HFFc6 (cell line): ENCODE results near the gene BRF1. TPM values are rescaled to one million over a fixed set of nuclear protein-coding genes. Genes with fewer than 3 reads are reported as not detected.
"Not testable (repeated sequence)": the region's sequence is repeated elsewhere in the genome, so short reads cannot be mapped to it uniquely, and the experiment has no call there.

ENCODE experiments used
- DNase-seq: peaks from one replicate; pipeline ENCODE4 v3.0.0-alpha.2; 2018
- H3K27ac Mint-ChIP-seq: 2 replicates; pipeline ENCODE4 v1.8.0; 2020; ENCODE audit warnings: mild to moderate bottlenecking, mixed read lengths
- H3K27me3 Mint-ChIP-seq: 2 replicates; pipeline ENCODE4 v1.8.0; 2021; ENCODE audit warnings: mild to moderate bottlenecking, moderate library complexity, mixed read lengths; ENCODE audit not compliant: insufficient read depth
- H3K36me3 Mint-ChIP-seq: 2 replicates; pipeline ENCODE4 v1.8.0; 2021; ENCODE audit warnings: low read depth, mixed read lengths
- H3K4me1 Mint-ChIP-seq: 2 replicates; pipeline ENCODE4 v1.8.0; 2020; ENCODE audit warnings: low read depth, mixed read lengths
- H3K4me3 Mint-ChIP-seq: 2 replicates; pipeline ENCODE4 v1.8.0; 2020; ENCODE audit warnings: mild to moderate bottlenecking, moderate library complexity, mixed read lengths
- H3K9me3 Mint-ChIP-seq: 2 replicates; pipeline ENCODE4 v1.8.0; 2020; ENCODE audit warnings: mild to moderate bottlenecking, mixed read lengths
- CTCF ChIP-seq: fragments of 200-600 bp; sonication (generic); IDR thresholded peaks from 2 replicates; pipeline ENCODE4 v1.5.0; 2021; ENCODE audit warnings: antibody characterized with exemption, mild to moderate bottlenecking
- total RNA-seq, 6 experiments: library from RNA; stranded (reverse); fragmentation: NEBNext Ultra II Directional; extraction: Animal tissue kit (Norgen Biotek cat#: 25700); gene quantifications; 2 replicates in 1 of 6; 3 replicates in 5 of 6; pipeline ENCODE4 v1.2.3, GENCODE V29; 2021

BRF1 gene
- total RNA-seq, 6 experiments from 2014 or later: 20.1 to 25.8 (median 21.8) TPM

- H3K27ac Mint-ChIP-seq: peak overlapping the region; percentile 72
- no peak overlapping the region for H3K4me3 Mint-ChIP-seq
These were observed 6.6 kb downstream of the BRF1 start for GRCh38 chr14:105294142-105294597.

GRCh38 chr14:105292826-105293711 lies 7.7 kb downstream of the BRF1 start:
- H3K4me3 Mint-ChIP-seq: no peak overlapping the region
- H3K27ac Mint-ChIP-seq: no peak overlapping the region
- H3K4me1 Mint-ChIP-seq: peaks cover 8% of the 10 kb centered on the region
- DNase-seq: no peak
- no peaks in the 10 kb centered on the region for H3K36me3 Mint-ChIP-seq
- no peak for TF ChIP-seq CTCF
- H3K27me3 Mint-ChIP-seq: no peaks in the 10 kb centered on the region; the same call in 1 of the 2 replicates
- H3K9me3 Mint-ChIP-seq: no peaks in the 10 kb centered on the region

More at GRCh38 chr14:105294142-105294597, 6.6 kb downstream of the BRF1 start:
- TF ChIP-seq CTCF: no peak
- H3K27me3 Mint-ChIP-seq: no peaks in the 10 kb centered on the region; the same call in 1 of the 2 replicates
- DNase-seq: peak; percentile 36
- H3K4me1 Mint-ChIP-seq: peaks cover 12% of the 10 kb centered on the region
- no peaks in the 10 kb centered on the region for H3K36me3 Mint-ChIP-seq
- H3K9me3 Mint-ChIP-seq: no peaks in the 10 kb centered on the region

GRCh38 chr14:105290621-105291346 lies 10.0 kb downstream of the BRF1 start:
- no peaks in the 10 kb centered on the region for H3K9me3 Mint-ChIP-seq
- no peak; the same call in 1 of the 2 replicates for TF ChIP-seq CTCF
- peaks cover 7% of the 10 kb centered on the region for H3K4me1 Mint-ChIP-seq
- no peaks in the 10 kb centered on the region; the same call in 1 of the 2 replicates for H3K27me3 Mint-ChIP-seq
- no peak overlapping the region for H3K4me3 Mint-ChIP-seq
- H3K36me3 Mint-ChIP-seq: no peaks in the 10 kb centered on the region
- DNase-seq: no peak
- H3K27ac Mint-ChIP-seq: no peak overlapping the region

GRCh38 chr14:105288936-105289335 lies 11.9 kb downstream of the BRF1 start:
- H3K27me3 Mint-ChIP-seq, H3K27ac Mint-ChIP-seq: not testable (repeated sequence)

GRCh38 chr14:105287249-105288102 lies 13.3 kb downstream of the BRF1 start:
- H3K9me3 Mint-ChIP-seq: no peaks in the 10 kb centered on the region
- H3K27me3 Mint-ChIP-seq: no peaks in the 10 kb centered on the region; the same call in 1 of the 2 replicates
- TF ChIP-seq CTCF: no peak
- no peak for DNase-seq
- H3K36me3 Mint-ChIP-seq: 0 out of 2 replicates have a peak, but pooled peaks cover 4% of the 10 kb centered on the region
- H3K4me1 Mint-ChIP-seq: no peaks in the 10 kb centered on the region
- no peak overlapping the region for H3K4me3 Mint-ChIP-seq
- H3K27ac Mint-ChIP-seq: no peak overlapping the region

More at GRCh38 chr14:105288936-105289335, 11.9 kb downstream of the BRF1 start:
- DNase-seq, H3K9me3 Mint-ChIP-seq, H3K4me1 Mint-ChIP-seq, H3K4me3 Mint-ChIP-seq, H3K36me3 Mint-ChIP-seq: not testable (repeated sequence)
